ENCODE results near the gene FOXD4L3.
"Not testable (repeated sequence)": the region's sequence is repeated elsewhere in the genome, so short reads cannot be mapped to it uniquely, and the experiment has no call there.

FOXD4L3 gene

GRCh38 chr9:68343992-68344391 lies 41.3 kb downstream of the FOXD4L3 start:
- not testable (repeated sequence) for DNase-seq (ENCODE audit: low read depth in 2 of 2)

DNA sequence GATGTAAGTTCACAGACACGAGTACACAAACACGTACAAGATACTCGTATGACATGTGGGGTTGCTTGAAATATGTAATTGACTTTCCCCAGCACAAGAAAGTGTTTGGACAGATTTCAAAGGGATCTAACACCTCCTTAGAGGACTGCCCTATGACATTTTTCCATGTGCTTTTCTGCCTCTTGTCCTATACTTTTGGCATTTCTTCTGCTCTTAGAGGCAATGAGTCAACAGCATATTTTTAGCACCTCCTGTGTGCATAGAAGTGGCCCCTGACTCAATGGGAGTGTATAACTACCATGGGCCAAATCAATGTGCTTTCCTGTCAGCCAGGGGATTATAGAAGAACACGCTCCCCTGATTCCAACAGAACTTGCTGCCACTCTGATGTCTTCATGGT lies 49.0 kb downstream of the FOXD4L3 start:
- not testable (repeated sequence) for DNase-seq (ENCODE audit: low read depth in 2 of 2)

Data from stimulated activated CD8-positive, alpha-beta memory T cell treated with anti-CD3 and anti-CD28 coated beads, Interleukin-7, amount 100 ng/mL, for 1 hour (primary cell).